ENCODE measurements around the gene CLDN5.

The CLDN5 gene

DNA sequence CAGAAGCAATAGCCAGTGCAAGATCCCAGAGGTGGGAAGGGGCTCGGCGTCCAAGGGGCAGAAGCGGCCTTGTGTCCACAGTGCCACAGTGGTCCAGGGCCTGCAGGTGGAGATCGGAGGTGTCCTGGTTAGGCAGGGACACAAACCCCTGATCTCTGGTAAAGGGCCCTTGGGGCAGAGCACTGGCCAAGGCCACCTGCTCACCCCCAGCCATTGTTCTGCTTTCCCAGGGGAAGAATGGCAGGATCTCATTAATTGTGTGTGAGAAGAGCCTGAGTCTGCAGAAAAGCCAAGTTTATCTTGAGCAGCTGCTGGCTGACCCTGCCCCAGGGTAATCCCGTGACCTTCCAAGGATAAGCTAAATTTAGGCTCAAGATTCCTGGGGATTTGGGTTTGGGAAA is 3.1 kb upstream of the CLDN5 start:
- Histone ChIP-seq H3K27me3 (ENCODE audit: low read depth, low read length) (peaks cover 14% of the 10 kb centered on the region), H3K36me3 (ENCODE audit: control insufficient read depth in 1 of 2, insufficient read depth in 2 of 2, low read length in 2 of 2) (no peaks in the 10 kb centered on the region), H3K9me3 (ENCODE audit: control insufficient read depth in 1 of 2, low read length in 2 of 2) (no peaks in the 10 kb centered on the region), H3K4me3 (ENCODE audit: low read depth in 1 of 2, low read length in 2 of 2) (no peak overlapping the region), H3K27ac (ENCODE audit: low read length) (no peak overlapping the region), H3K4me1 (ENCODE audit: control insufficient read depth in 1 of 2, insufficient read depth in 2 of 2, low read length in 2 of 2) (peaks cover 0 to 18% of the 10 kb centered on the region in 2 donors)

- H3K36me3 ChIP-seq (ENCODE audit: control insufficient read depth in 1 of 2, insufficient read depth in 2 of 2, low read length in 2 of 2): no peaks in the 10 kb centered on the region
- H3K4me3 ChIP-seq (ENCODE audit: low read depth in 1 of 2, low read length in 2 of 2): no peak overlapping the region
- peaks cover 14% of the 10 kb centered on the region for H3K27me3 ChIP-seq (ENCODE audit: low read depth, low read length)
- peaks cover 0 to 18% of the 10 kb centered on the region in 2 donors for H3K4me1 ChIP-seq (ENCODE audit: control insufficient read depth in 1 of 2, insufficient read depth in 2 of 2, low read length in 2 of 2)
- no peaks in the 10 kb centered on the region for H3K9me3 ChIP-seq (ENCODE audit: control insufficient read depth in 1 of 2, low read length in 2 of 2)
- no peak overlapping the region for H3K27ac ChIP-seq (ENCODE audit: low read length)
Observed at GRCh38 chr22:19526702-19527111, 2.5 kb upstream of the CLDN5 start.

GRCh38 chr22:19526076-19526701 is 2.0 kb upstream of the CLDN5 start:
- no peak overlapping the region for H3K4me3 ChIP-seq (ENCODE audit: low read depth in 1 of 2, low read length in 2 of 2)
- no peaks in the 10 kb centered on the region for H3K36me3 ChIP-seq (ENCODE audit: control insufficient read depth in 1 of 2, insufficient read depth in 2 of 2, low read length in 2 of 2)
- no peaks in the 10 kb centered on the region for H3K9me3 ChIP-seq (ENCODE audit: control insufficient read depth in 1 of 2, low read length in 2 of 2)
- H3K4me1 ChIP-seq (ENCODE audit: control insufficient read depth in 1 of 2, insufficient read depth in 2 of 2, low read length in 2 of 2): peaks cover 0 to 18% of the 10 kb centered on the region in 2 donors
- H3K27me3 ChIP-seq (ENCODE audit: low read depth, low read length): peaks cover 14% of the 10 kb centered on the region
- H3K27ac ChIP-seq (ENCODE audit: low read length): no peak overlapping the region

DNA sequence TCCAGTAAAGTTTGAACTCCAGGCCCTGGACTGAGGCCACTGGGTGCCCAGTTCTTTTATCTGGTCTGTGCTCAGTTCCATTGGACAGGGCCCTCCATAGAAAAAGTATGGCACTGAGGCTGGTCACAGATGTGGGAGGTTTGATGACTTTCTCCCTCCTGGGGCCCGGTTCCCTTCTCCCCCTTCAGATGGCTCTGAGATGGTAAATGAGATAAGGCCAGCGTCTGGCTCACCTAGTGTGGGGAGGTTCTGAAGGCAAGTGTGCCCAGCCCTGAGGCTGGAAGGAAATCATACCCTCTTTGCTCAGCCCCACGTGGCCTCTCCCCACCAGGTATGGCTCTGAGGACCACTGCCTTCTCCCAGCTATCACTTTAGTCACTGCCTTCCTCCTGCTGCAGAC is 1.5 kb upstream of the CLDN5 start:
- Histone ChIP-seq H3K4me1 (ENCODE audit: control insufficient read depth in 1 of 2, insufficient read depth in 2 of 2, low read length in 2 of 2) (peaks cover 0 to 18% of the 10 kb centered on the region in 2 donors), H3K4me3 (ENCODE audit: low read depth in 1 of 2, low read length in 2 of 2) (no peak overlapping the region), H3K9me3 (ENCODE audit: control insufficient read depth in 1 of 2, low read length in 2 of 2) (no peaks in the 10 kb centered on the region), H3K27me3 (ENCODE audit: low read depth, low read length) (peaks cover 14% of the 10 kb centered on the region), H3K27ac (ENCODE audit: low read length) (no peak overlapping the region), H3K36me3 (ENCODE audit: control insufficient read depth in 1 of 2, insufficient read depth in 2 of 2, low read length in 2 of 2) (no peaks in the 10 kb centered on the region)

DNA sequence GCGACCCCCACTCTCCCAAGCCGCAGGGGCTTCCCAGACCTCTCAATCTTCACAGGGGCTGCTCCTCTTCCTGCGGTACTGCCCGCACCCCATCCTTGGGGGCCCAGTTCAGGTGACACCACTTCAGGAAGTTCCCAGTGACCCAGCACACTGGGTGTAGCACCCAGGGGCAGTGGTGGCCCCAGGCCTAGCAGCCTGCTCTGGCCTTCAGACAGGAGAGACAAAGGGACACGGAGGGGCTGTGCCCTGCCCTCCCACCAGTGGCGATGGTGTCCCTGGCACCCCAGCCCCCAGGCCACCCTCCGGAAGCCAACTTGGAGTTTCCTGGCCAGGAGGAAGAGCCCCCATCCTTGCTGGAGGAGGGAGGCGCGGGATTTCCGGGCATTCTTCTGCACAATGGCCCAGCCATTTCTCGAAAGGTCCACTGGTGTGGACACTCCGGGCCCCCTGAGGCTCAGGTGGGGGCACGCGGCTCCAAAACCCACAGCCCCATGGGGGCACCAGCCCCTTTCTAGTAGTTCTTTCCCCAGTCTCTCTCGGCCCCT is 978 bp upstream of the CLDN5 start:
- Histone ChIP-seq H3K4me3 (ENCODE audit: low read depth in 1 of 2, low read length in 2 of 2) (no peak overlapping the region), H3K36me3 (ENCODE audit: control insufficient read depth in 1 of 2, insufficient read depth in 2 of 2, low read length in 2 of 2) (no peaks in the 10 kb centered on the region), H3K4me1 (ENCODE audit: control insufficient read depth in 1 of 2, insufficient read depth in 2 of 2, low read length in 2 of 2) (peaks cover 0 to 18% of the 10 kb centered on the region in 2 donors), H3K9me3 (ENCODE audit: control insufficient read depth in 1 of 2, low read length in 2 of 2) (no peaks in the 10 kb centered on the region), H3K27me3 (ENCODE audit: low read depth, low read length) (peaks cover 14% of the 10 kb centered on the region), H3K27ac (ENCODE audit: low read length) (no peak overlapping the region)

- no peaks in the 10 kb centered on the region for H3K36me3 ChIP-seq (ENCODE audit: control insufficient read depth in 1 of 2, insufficient read depth in 2 of 2, low read length in 2 of 2)
- H3K9me3 ChIP-seq (ENCODE audit: control insufficient read depth in 1 of 2, low read length in 2 of 2): no peaks in the 10 kb centered on the region
- H3K4me3 ChIP-seq (ENCODE audit: low read depth in 1 of 2, low read length in 2 of 2): peak overlapping the region; percentile 37 to 56
- H3K27me3 ChIP-seq (ENCODE audit: low read depth, low read length): peaks cover 14% of the 10 kb centered on the region
- peaks cover 0 to 18% of the 10 kb centered on the region in 2 donors for H3K4me1 ChIP-seq (ENCODE audit: control insufficient read depth in 1 of 2, insufficient read depth in 2 of 2, low read length in 2 of 2)
- no peak overlapping the region for H3K27ac ChIP-seq (ENCODE audit: low read length)
Observed at GRCh38 chr22:19523240-19524169, 705 bp downstream of the CLDN5 start.

DNA sequence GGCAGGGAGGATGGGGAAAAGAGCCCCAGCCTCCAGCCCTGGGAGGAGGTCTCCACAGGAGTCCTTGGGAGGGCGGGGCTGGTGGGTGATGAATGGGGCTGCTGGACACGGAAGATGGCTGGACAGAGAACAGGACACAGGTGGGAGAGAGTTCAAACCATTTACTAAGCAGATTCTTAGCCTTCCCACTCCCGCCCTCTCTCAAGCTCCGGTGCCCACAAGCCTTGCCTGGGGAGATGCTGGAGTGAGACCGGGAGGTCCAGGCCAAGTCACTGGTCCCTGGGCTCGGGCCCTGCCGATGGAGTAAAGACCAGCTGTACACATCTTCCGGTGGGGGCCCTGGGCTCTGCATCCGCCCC is 1.4 kb downstream of the CLDN5 start:
- H3K27ac ChIP-seq (ENCODE audit: low read length): no peak overlapping the region
- peak overlapping the region; percentile 37 to 56 for H3K4me3 ChIP-seq (ENCODE audit: low read depth in 1 of 2, low read length in 2 of 2)
- H3K36me3 ChIP-seq (ENCODE audit: control insufficient read depth in 1 of 2, insufficient read depth in 2 of 2, low read length in 2 of 2): no peaks in the 10 kb centered on the region
- H3K4me1 ChIP-seq (ENCODE audit: control insufficient read depth in 1 of 2, insufficient read depth in 2 of 2, low read length in 2 of 2): peaks cover 0 to 18% of the 10 kb centered on the region in 2 donors
- no peaks in the 10 kb centered on the region for H3K9me3 ChIP-seq (ENCODE audit: control insufficient read depth in 1 of 2, low read length in 2 of 2)
- peaks cover 14% of the 10 kb centered on the region for H3K27me3 ChIP-seq (ENCODE audit: low read depth, low read length)

DNA sequence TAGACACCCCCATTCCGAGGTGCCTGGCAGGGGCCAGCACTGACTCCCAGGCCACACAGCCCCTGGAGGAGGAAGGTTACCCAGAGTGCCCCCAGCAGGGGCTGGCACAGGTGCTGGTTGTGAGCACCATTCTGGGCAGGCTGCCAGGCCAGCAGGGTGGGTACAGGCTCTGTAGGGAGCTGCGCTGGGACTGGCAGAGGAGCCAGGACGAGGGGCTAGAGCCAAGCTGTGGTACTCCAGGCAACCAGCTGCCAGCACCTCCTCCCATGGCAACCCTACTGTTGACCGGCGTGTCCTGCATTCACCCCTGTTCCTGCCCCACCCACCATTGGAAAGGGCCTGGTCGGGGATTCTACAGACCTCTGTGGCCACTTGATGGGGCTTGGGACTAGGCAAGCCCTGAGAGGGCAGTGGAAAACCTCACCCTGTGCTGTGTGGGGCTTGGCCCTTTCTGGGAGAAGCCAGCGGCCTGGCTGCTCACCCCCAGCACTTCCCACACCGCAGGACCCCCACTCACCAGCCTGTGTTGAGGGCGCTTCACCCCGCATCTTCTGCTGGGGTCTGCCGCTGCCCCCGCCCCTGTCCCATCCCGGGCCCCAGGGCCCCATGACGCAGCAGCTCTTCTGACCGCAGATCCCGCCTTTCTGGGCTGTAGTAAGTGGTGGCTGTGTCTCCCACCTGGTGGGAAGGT is 1.9 kb downstream of the CLDN5 start:
- Histone ChIP-seq H3K36me3 (ENCODE audit: control insufficient read depth in 1 of 2, insufficient read depth in 2 of 2, low read length in 2 of 2) (no peaks in the 10 kb centered on the region), H3K27me3 (ENCODE audit: low read depth, low read length) (peaks cover 14% of the 10 kb centered on the region), H3K27ac (ENCODE audit: low read length) (no peak overlapping the region), H3K4me1 (ENCODE audit: control insufficient read depth in 1 of 2, insufficient read depth in 2 of 2, low read length in 2 of 2) (peaks cover 0 to 18% of the 10 kb centered on the region in 2 donors), H3K9me3 (ENCODE audit: control insufficient read depth in 1 of 2, low read length in 2 of 2) (no peaks in the 10 kb centered on the region), H3K4me3 (ENCODE audit: low read depth in 1 of 2, low read length in 2 of 2) (peak overlapping the region; percentile 37 to 56)

- Histone ChIP-seq H3K4me1 (ENCODE audit: control insufficient read depth in 1 of 2, insufficient read depth in 2 of 2, low read length in 2 of 2) (peaks cover 0 to 18% of the 10 kb centered on the region in 2 donors), H3K27me3 (ENCODE audit: low read depth, low read length) (peaks cover 14% of the 10 kb centered on the region), H3K9me3 (ENCODE audit: control insufficient read depth in 1 of 2, low read length in 2 of 2) (no peaks in the 10 kb centered on the region), H3K4me3 (ENCODE audit: low read depth in 1 of 2, low read length in 2 of 2) (no peak overlapping the region), H3K27ac (ENCODE audit: low read length) (no peak overlapping the region), H3K36me3 (ENCODE audit: control insufficient read depth in 1 of 2, insufficient read depth in 2 of 2, low read length in 2 of 2) (no peaks in the 10 kb centered on the region)
Observed at GRCh38 chr22:19520566-19521305, 3.5 kb downstream of the CLDN5 start.

GRCh38 chr22:19520007-19520406 is 4.2 kb downstream of the CLDN5 start:
- H3K4me3 ChIP-seq (ENCODE audit: low read depth in 1 of 2, low read length in 2 of 2): no peak overlapping the region

More at GRCh38 chr22:19520007-19520406, 4.2 kb downstream of the CLDN5 start:
- no peaks in the 10 kb centered on the region for H3K36me3 ChIP-seq (ENCODE audit: control insufficient read depth in 1 of 2, insufficient read depth in 2 of 2, low read length in 2 of 2)
- H3K27ac ChIP-seq (ENCODE audit: low read length): no peak overlapping the region
- H3K27me3 ChIP-seq (ENCODE audit: low read depth, low read length): peaks cover 11% of the 10 kb centered on the region
- H3K4me1 ChIP-seq (ENCODE audit: control insufficient read depth in 1 of 2, insufficient read depth in 2 of 2, low read length in 2 of 2): peaks cover 0 to 18% of the 10 kb centered on the region in 2 donors
- no peaks in the 10 kb centered on the region for H3K9me3 ChIP-seq (ENCODE audit: control insufficient read depth in 1 of 2, low read length in 2 of 2)

All from muscle layer of duodenum (tissue), 2 donors.